HepG2 (cell line): ENCODE results near the gene FGFR4. TPM values are rescaled to one million over a fixed set of nuclear protein-coding genes. Genes with fewer than 3 reads are reported as not detected.

ENCODE experiments used
- HMG20B ChIP-seq: conservative IDR thresholded peaks from 2 replicates; pipeline ENCODE4 v1.6.1; 2016; ENCODE audit warnings: missing genetic modification reagents, missing compliant biosample characterization
- HNRNPLL ChIP-seq: fragments of 200-400 bp; formaldehyde crosslinking; IDR thresholded peaks from 2 replicates; pipeline ENCODE4 v1.6.1; 2017; ENCODE audit warnings: mild to moderate bottlenecking, low read depth, low read length; ENCODE audit not compliant: poor library complexity, severe bottlenecking
- RBFOX2 ChIP-seq: fragments of 200-400 bp; formaldehyde crosslinking; IDR thresholded peaks from 2 replicates; pipeline ENCODE4 v1.6.1; 2017; ENCODE audit warnings: low read depth, mild to moderate bottlenecking, low read length
- RBM22 ChIP-seq: fragments of 200-400 bp; formaldehyde crosslinking; optimal IDR thresholded peaks from 2 replicates; pipeline ENCODE3; 2017; ENCODE audit warnings: mild to moderate bottlenecking, low read length, moderate library complexity
- SALL1 ChIP-seq: sonication (generic); formaldehyde crosslinking; IDR thresholded peaks from 2 replicates; pipeline ENCODE4 v1.8.0; 2022; ENCODE audit warnings: mild to moderate bottlenecking, missing genetic modification reagents
- ZFY ChIP-seq: sonication (generic); formaldehyde crosslinking; IDR thresholded peaks from 2 replicates; pipeline ENCODE4 v1.4.0; 2020; ENCODE audit warnings: missing genetic modification reagents
- ZIK1 ChIP-seq: sonication (generic); formaldehyde crosslinking; IDR thresholded peaks from 2 replicates; pipeline ENCODE4 v1.5.0; 2020; ENCODE audit warnings: mild to moderate bottlenecking, low read depth, missing genetic modification reagents, borderline replicate concordance
- ZKSCAN5 ChIP-seq: sonication (generic); formaldehyde crosslinking; IDR thresholded peaks from 2 replicates; pipeline ENCODE4 v1.5.1; 2020; ENCODE audit warnings: mild to moderate bottlenecking, missing genetic modification reagents
- ZNF292 ChIP-seq: sonication (generic); formaldehyde crosslinking; IDR thresholded peaks from 2 replicates; pipeline ENCODE4 v1.8.1; 2022; ENCODE audit warnings: mild to moderate bottlenecking, low read depth, missing genetic modification reagents, borderline replicate concordance
- ZNF496 ChIP-seq: sonication (generic); formaldehyde crosslinking; IDR thresholded peaks from 2 replicates; pipeline ENCODE4 v1.8.1; 2023; ENCODE audit warnings: mild to moderate bottlenecking, moderate library complexity, missing genetic modification reagents; ENCODE audit not compliant: insufficient replicate concordance
- ZNF768 ChIP-seq: sonication (generic); formaldehyde crosslinking; IDR thresholded peaks from 2 replicates; pipeline ENCODE4 v1.4.0; 2020; ENCODE audit warnings: missing genetic modification reagents
- polyA plus RNA-seq, 8 experiments: library from polyadenylated mRNA; depleted of rRNA in 3 of 8; stranded (reverse) in 7 of 8; unstranded in 1 of 8; fragments of >200 nt; fragmentation: Illumina TruSeq in 4 of 8; extraction: Trizol in 4 of 8; gene quantifications; 2 replicates each; pipeline versions ENCODE4 v1.2.1 to v1.2.3, GENCODE V29; 2011 to 2016; ENCODE audit warnings: low read depth in 4 of 8, missing spikeins in 1 of 8, mixed read lengths in 1 of 8; ENCODE audit not compliant: insufficient read depth in 1 of 8
- total RNA-seq, 5 experiments: library from RNA; depleted of rRNA; stranded (reverse); fragments of >200 nt; fragmentation: Illumina TruSeq; extraction: Trizol; gene quantifications; 2 replicates each; pipeline ENCODE4 v1.2.3, GENCODE V29; 2016; ENCODE audit warnings: low read depth in 1 of 5
- TF ChIP-seq, protein P1 (sequence below): sonication (generic); formaldehyde crosslinking; IDR thresholded peaks from 2 replicates; pipeline ENCODE4 v1.5.1; 2020; ENCODE audit warnings: mild to moderate bottlenecking, missing genetic modification reagents, moderate library complexity
- TF ChIP-seq, protein P2 (sequence below): sonication (generic); formaldehyde crosslinking; IDR thresholded peaks from 2 replicates; pipeline ENCODE4 v1.4.0; 2020; ENCODE audit warnings: mild to moderate bottlenecking, low read depth, missing genetic modification reagents
- TF ChIP-seq, protein P3 (sequence below): IDR thresholded peaks from 2 replicates; pipeline ENCODE4 v1.6.1; 2016; ENCODE audit warnings: low read depth, borderline replicate concordance
- TF ChIP-seq, protein P4 (sequence below): sonication (generic); formaldehyde crosslinking; IDR thresholded peaks from 2 replicates; pipeline ENCODE4 v1.8.0; 2022; ENCODE audit warnings: mild to moderate bottlenecking, missing genetic modification reagents, moderate library complexity
- TF ChIP-seq, protein P5 (sequence below): IDR thresholded peaks from 2 replicates; pipeline ENCODE4 v1.6.1; 2016; ENCODE audit warnings: missing compliant biosample characterization, missing genetic modification reagents, borderline replicate concordance
- TF ChIP-seq, protein P6 (sequence below): sonication (generic); formaldehyde crosslinking; IDR thresholded peaks from 2 replicates; pipeline ENCODE4 v1.9.0; 2021; ENCODE audit warnings: missing genetic modification reagents, borderline replicate concordance

FGFR4 gene
- total and polyA plus RNA-seq, 2 of the 13 experiments (the other 11 are each of a cell fraction or from before 2014, with no cell fraction given), result 129 to 219 TPM

DNA sequence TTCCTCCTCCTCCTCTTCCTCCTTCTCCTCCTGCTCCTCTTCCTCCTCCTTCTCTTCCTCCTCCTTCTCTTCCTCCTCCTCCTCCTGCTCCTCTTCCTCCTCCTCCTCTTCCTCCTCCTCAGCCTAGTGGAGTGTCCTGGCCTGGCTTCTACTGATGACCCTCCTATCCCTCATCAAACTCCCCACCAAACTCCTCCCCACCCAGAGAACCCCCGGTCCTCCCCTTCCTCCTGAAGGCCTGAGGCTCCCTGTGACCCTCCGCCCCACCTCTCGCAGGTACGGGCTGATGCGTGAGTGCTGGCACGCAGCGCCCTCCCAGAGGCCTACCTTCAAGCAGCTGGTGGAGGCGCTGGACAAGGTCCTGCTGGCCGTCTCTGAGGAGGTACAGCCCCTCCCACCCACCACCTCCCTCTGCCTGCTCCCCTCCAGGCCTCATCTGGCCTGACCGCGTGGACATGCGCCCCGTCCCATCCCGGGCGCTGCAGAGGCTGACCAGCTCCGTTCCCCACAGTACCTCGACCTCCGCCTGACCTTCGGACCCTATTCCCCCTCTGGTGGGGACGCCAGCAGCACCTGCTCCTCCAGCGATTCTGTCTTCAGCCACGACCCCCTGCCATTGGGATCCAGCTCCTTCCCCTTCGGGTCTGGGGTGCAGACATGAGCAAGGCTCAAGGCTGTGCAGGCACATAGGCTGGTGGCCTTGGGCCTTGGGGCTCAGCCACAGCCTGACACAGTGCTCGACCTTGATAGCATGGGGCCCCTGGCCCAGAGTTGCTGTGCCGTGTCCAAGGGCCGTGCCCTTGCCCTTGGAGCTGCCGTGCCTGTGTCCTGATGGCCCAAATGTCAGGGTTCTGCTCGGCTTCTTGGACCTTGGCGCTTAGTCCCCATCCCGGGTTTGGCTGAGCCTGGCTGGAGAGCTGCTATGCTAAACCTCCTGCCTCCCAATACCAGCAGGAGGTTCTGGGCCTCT lies 10.6 kb downstream of the FGFR4 start (continued):
- TF ChIP-seq, protein P1, sequence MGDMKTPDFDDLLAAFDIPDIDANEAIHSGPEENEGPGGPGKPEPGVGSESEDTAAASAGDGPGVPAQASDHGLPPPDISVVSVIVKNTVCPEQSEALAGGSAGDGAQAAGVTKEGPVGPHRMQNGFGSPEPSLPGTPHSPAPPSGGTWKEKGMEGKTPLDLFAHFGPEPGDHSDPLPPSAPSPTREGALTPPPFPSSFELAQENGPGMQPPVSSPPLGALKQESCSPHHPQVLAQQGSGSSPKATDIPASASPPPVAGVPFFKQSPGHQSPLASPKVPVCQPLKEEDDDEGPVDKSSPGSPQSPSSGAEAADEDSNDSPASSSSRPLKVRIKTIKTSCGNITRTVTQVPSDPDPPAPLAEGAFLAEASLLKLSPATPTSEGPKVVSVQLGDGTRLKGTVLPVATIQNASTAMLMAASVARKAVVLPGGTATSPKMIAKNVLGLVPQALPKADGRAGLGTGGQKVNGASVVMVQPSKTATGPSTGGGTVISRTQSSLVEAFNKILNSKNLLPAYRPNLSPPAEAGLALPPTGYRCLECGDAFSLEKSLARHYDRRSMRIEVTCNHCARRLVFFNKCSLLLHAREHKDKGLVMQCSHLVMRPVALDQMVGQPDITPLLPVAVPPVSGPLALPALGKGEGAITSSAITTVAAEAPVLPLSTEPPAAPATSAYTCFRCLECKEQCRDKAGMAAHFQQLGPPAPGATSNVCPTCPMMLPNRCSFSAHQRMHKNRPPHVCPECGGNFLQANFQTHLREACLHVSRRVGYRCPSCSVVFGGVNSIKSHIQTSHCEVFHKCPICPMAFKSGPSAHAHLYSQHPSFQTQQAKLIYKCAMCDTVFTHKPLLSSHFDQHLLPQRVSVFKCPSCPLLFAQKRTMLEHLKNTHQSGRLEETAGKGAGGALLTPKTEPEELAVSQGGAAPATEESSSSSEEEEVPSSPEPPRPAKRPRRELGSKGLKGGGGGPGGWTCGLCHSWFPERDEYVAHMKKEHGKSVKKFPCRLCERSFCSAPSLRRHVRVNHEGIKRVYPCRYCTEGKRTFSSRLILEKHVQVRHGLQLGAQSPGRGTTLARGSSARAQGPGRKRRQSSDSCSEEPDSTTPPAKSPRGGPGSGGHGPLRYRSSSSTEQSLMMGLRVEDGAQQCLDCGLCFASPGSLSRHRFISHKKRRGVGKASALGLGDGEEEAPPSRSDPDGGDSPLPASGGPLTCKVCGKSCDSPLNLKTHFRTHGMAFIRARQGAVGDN (CRISPR knock-in tag), result peak; percentile 94
- TF ChIP-seq, protein P2, sequence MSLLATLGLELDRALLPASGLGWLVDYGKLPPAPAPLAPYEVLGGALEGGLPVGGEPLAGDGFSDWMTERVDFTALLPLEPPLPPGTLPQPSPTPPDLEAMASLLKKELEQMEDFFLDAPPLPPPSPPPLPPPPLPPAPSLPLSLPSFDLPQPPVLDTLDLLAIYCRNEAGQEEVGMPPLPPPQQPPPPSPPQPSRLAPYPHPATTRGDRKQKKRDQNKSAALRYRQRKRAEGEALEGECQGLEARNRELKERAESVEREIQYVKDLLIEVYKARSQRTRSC (CRISPR knock-in tag), result no peak
- TF ChIP-seq ZNF768, result peak; percentile 19; the same call in 1 of the 2 replicates
- peak; percentile 53; the same call in 1 of the 2 replicates for TF ChIP-seq ZNF292 (CRISPR knock-in tag)
- no peak for TF ChIP-seq HMG20B
- TF ChIP-seq RBM22, result peak; percentile 82
- TF ChIP-seq RBFOX2, result peak; percentile 77
- TF ChIP-seq ZFY (CRISPR knock-in tag), result 0 out of 2 replicates have a peak, but pooled peaks have one; percentile 26
- TF ChIP-seq, protein P3, sequence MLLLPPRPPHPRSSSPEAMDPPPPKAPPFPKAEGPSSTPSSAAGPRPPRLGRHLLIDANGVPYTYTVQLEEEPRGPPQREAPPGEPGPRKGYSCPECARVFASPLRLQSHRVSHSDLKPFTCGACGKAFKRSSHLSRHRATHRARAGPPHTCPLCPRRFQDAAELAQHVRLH (CRISPR knock-in tag), result peak; percentile 15; the same call in 1 of the 2 replicates
- TF ChIP-seq, protein P4, sequence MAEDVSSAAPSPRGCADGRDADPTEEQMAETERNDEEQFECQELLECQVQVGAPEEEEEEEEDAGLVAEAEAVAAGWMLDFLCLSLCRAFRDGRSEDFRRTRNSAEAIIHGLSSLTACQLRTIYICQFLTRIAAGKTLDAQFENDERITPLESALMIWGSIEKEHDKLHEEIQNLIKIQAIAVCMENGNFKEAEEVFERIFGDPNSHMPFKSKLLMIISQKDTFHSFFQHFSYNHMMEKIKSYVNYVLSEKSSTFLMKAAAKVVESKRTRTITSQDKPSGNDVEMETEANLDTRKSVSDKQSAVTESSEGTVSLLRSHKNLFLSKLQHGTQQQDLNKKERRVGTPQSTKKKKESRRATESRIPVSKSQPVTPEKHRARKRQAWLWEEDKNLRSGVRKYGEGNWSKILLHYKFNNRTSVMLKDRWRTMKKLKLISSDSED (CRISPR knock-in tag), result no peak
- TF ChIP-seq ZIK1 (CRISPR knock-in tag), result 0 out of 2 replicates have a peak, but pooled peaks have one; percentile 14
- TF ChIP-seq, protein P5, sequence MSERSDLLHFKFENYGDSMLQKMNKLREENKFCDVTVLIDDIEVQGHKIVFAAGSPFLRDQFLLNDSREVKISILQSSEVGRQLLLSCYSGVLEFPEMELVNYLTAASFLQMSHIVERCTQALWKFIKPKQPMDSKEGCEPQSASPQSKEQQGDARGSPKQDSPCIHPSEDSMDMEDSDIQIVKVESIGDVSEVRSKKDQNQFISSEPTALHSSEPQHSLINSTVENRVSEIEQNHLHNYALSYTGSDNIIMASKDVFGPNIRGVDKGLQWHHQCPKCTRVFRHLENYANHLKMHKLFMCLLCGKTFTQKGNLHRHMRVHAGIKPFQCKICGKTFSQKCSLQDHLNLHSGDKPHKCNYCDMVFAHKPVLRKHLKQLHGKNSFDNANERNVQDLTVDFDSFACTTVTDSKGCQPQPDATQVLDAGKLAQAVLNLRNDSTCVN (CRISPR knock-in tag), result no peak
- TF ChIP-seq SALL1 (CRISPR knock-in tag), result peak; percentile 35
- TF ChIP-seq, protein P6, sequence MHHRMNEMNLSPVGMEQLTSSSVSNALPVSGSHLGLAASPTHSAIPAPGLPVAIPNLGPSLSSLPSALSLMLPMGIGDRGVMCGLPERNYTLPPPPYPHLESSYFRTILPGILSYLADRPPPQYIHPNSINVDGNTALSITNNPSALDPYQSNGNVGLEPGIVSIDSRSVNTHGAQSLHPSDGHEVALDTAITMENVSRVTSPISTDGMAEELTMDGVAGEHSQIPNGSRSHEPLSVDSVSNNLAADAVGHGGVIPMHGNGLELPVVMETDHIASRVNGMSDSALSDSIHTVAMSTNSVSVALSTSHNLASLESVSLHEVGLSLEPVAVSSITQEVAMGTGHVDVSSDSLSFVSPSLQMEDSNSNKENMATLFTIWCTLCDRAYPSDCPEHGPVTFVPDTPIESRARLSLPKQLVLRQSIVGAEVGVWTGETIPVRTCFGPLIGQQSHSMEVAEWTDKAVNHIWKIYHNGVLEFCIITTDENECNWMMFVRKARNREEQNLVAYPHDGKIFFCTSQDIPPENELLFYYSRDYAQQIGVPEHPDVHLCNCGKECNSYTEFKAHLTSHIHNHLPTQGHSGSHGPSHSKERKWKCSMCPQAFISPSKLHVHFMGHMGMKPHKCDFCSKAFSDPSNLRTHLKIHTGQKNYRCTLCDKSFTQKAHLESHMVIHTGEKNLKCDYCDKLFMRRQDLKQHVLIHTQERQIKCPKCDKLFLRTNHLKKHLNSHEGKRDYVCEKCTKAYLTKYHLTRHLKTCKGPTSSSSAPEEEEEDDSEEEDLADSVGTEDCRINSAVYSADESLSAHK (CRISPR knock-in tag), result no peak
- no peak for TF ChIP-seq ZNF496 (CRISPR knock-in tag)
- TF ChIP-seq HNRNPLL, result peak; percentile 21
- no peak for TF ChIP-seq ZKSCAN5 (CRISPR knock-in tag)
